Sigmoid colon (tissue), 7 donors: ENCODE results near the gene DNAAF3. TPM values are rescaled to one million over a fixed set of nuclear protein-coding genes. Genes with fewer than 3 reads are reported as not detected.

Source experiments
- DNase-seq: peaks from one replicate; pipeline ENCODE4 v3.0.0-alpha.2; 2019
- H3K27ac ChIP-seq, 4 donors: fragments of 200-600 bp; sonication (generic); one replicate each; pipeline ENCODE4 v1.5.1; 2016 to 2019; ENCODE audit warnings: mild to moderate bottlenecking in 1 of 4
- H3K27me3 ChIP-seq, 3 donors: fragments of 200-600 bp; sonication (generic); one replicate each; pipeline ENCODE4 v1.5.1; 2019; ENCODE audit warnings: mild to moderate bottlenecking in 1 of 3
- H3K36me3 ChIP-seq, 4 donors: fragments of 200-600 bp; sonication (generic); one replicate each; pipeline ENCODE4 v1.5.1; 2016 to 2019
- H3K4me1 ChIP-seq, 4 donors: fragments of 200-600 bp; sonication (generic); one replicate each; pipeline ENCODE4 v1.5.1; 2017 to 2019
- H3K4me3 ChIP-seq, 4 donors: fragments of 200-600 bp; sonication (generic); one replicate each; pipeline ENCODE4 v1.5.1; 2017 to 2019; ENCODE audit warnings: mild to moderate bottlenecking in 2 of 4, moderate library complexity in 1 of 4
- H3K9me3 ChIP-seq, 4 donors: fragments of 200-600 bp in 3 of 4; sonication (generic) in 3 of 4; one replicate each; pipeline versions ENCODE4 v1.5.1 to v1.6.1; 2013 to 2019
- CTCF ChIP-seq, 4 experiments: fragments of 450-650 bp in 3 of 4; fragments of 200-600 bp in 1 of 4; IDR thresholded peaks; one replicate each; pipeline ENCODE4 v1.5.1; 2016 to 2019; ENCODE audit warnings: antibody characterized with exemption in 4 of 4, mild to moderate bottlenecking in 3 of 4, moderate library complexity in 2 of 4
- EP300 ChIP-seq, 4 donors: sonication (generic); formaldehyde crosslinking; IDR thresholded peaks; one replicate each; pipeline ENCODE4 v1.6.1; 2017; ENCODE audit warnings: antibody characterized with exemption in 4 of 4
- POLR2A ChIP-seq, 2 donors: fragments of 450-650 bp; IDR thresholded peaks; one replicate each; pipeline ENCODE4 v1.6.1; 2016; ENCODE audit warnings: antibody characterized with exemption in 2 of 2, mild to moderate bottlenecking in 2 of 2, moderate library complexity in 2 of 2
- POLR2AphosphoS5 ChIP-seq, 4 donors: sonication (generic); formaldehyde crosslinking; IDR thresholded peaks; one replicate each; pipeline ENCODE4 v1.6.1; 2017; ENCODE audit warnings: antibody characterized with exemption in 4 of 4
- WGBS, 2 donors: extraction: QIAGEN DNeasy Blood & Tissue Kit; methylation state at CpG; one replicate each; pipeline ENCODE4 v1.1.7; 2013; 5-methylcytosine and 5-hydroxymethylcytosine counted together
- intact Hi-C: fragments of 100-400 bp; cut with DNase I; formaldehyde crosslinking; loops from one replicate; pipeline ENCODE4 v1.15.1; 2023
- polyA plus RNA-seq, 3 donors: library from polyadenylated mRNA; stranded (reverse); fragments of 200-250 nt; gene quantifications; one replicate each; pipeline ENCODE4 v1.2.3, GENCODE V29; 2013
- total RNA-seq, 4 donors: library from RNA; depleted of rRNA; stranded (reverse); fragments of >200 nt; gene quantifications; one replicate each; pipeline ENCODE4 v1.1.0, GENCODE V29; 2016
- donor health status: healthy with polysubstance abuse.
- donor health status: Bipolar disorder and iron deficiency.
- donor health status: healthy.

The DNAAF3 gene
- total and polyA plus RNA-seq, 7 donors = 1.1 TPM; not detected in 6

- TF ChIP-seq EP300 (IDR thresholded peaks at IDR 0.05) = no peak
- no peak for TF ChIP-seq POLR2AphosphoS5 (IDR thresholded peaks at IDR 0.05)
- TF ChIP-seq CTCF (IDR thresholded peaks at IDR 0.05) = no peak
- TF ChIP-seq POLR2A (IDR thresholded peaks at IDR 0.05) = no peak
- WGBS, 2 donors = 77% methylated on average over 5 of the region's 5 CpGs
Observed at GRCh38 chr19:55198651-55199050, 32.2 kb upstream of the DNAAF3 start.

GRCh38 chr19:55197528-55197927, 31.1 kb upstream of the DNAAF3 start:
- peaks cover 0 to 6% (median 0%) of the 10 kb centered on the region in 3 donors for H3K27me3 ChIP-seq
- 73 to 84% methylated on average over 4 of the region's 4 CpGs for WGBS, 2 donors

More at GRCh38 chr19:55198651-55199050, 32.2 kb upstream of the DNAAF3 start:
- Histone ChIP-seq H3K4me3 (no peak overlapping the region), H3K27me3 (no peaks in the 10 kb centered on the region), H3K4me1 (no peaks in the 10 kb centered on the region), H3K9me3 (no peaks in the 10 kb centered on the region), H3K36me3 (no peaks in the 10 kb centered on the region), H3K27ac (no peak overlapping the region)
- intact Hi-C loops = no loop called here
- DNase-seq = no peak

GRCh38 chr19:55196803-55197202, 30.4 kb upstream of the DNAAF3 start:
- Histone ChIP-seq H3K4me1 (no peaks in the 10 kb centered on the region), H3K27ac (no peak overlapping the region), H3K36me3 (no peaks in the 10 kb centered on the region), H3K9me3 (no peaks in the 10 kb centered on the region), H3K27me3 (peaks cover 0 to 9% (median 0%) of the 10 kb centered on the region in 3 donors), H3K4me3 (no peak overlapping the region)
- intact Hi-C loops = no loop called here
- 91 to 94% methylated on average over 10 of the region's 10 CpGs for WGBS, 2 donors
- TF ChIP-seq POLR2A (IDR thresholded peaks at IDR 0.05) (no peak), EP300 (IDR thresholded peaks at IDR 0.05) (no peak), CTCF (IDR thresholded peaks at IDR 0.05) (no peak), POLR2AphosphoS5 (IDR thresholded peaks at IDR 0.05) (no peak)
- no peak for DNase-seq

More at GRCh38 chr19:55197528-55197927, 31.1 kb upstream of the DNAAF3 start:
- no peak for DNase-seq
- H3K36me3 ChIP-seq = no peaks in the 10 kb centered on the region
- no peak overlapping the region for H3K27ac ChIP-seq
- no peaks in the 10 kb centered on the region for H3K4me1 ChIP-seq
- intact Hi-C loops = no loop called here
- no peak for TF ChIP-seq POLR2AphosphoS5 (IDR thresholded peaks at IDR 0.05)
- no peaks in the 10 kb centered on the region for H3K9me3 ChIP-seq
- H3K4me3 ChIP-seq = no peak overlapping the region

- Histone ChIP-seq H3K36me3 (no peaks in the 10 kb centered on the region), H3K4me1 (no peaks in the 10 kb centered on the region), H3K9me3 (no peaks in the 10 kb centered on the region), H3K27me3 (peaks cover 0 to 9% (median 0%) of the 10 kb centered on the region in 3 donors), H3K27ac (no peak overlapping the region), H3K4me3 (no peak overlapping the region)
- intact Hi-C loops = no loop called here
- WGBS, 2 donors = 82 to 88% methylated on average over 12 of the region's 12 CpGs
- DNase-seq = no peak
- TF ChIP-seq EP300 (IDR thresholded peaks at IDR 0.05) = no peak
- no peak for TF ChIP-seq POLR2AphosphoS5 (IDR thresholded peaks at IDR 0.05)
- no peak for TF ChIP-seq CTCF (IDR thresholded peaks at IDR 0.05)
- no peak for TF ChIP-seq POLR2A (IDR thresholded peaks at IDR 0.05)
Observed at GRCh38 chr19:55193481-55193880, 27.1 kb upstream of the DNAAF3 start.

- H3K27ac ChIP-seq = no peak overlapping the region
- 75 to 84% methylated on average over 15 of the region's 15 CpGs for WGBS, 2 donors
- no peak for TF ChIP-seq POLR2A (IDR thresholded peaks at IDR 0.05)
- no peak for TF ChIP-seq CTCF (IDR thresholded peaks at IDR 0.05)
- peak in 2 of 4 donors; percentile 6 to 30 for TF ChIP-seq POLR2AphosphoS5 (IDR thresholded peaks at IDR 0.05)
- TF ChIP-seq EP300 (IDR thresholded peaks at IDR 0.05) = no peak
- peak; percentile 87 for DNase-seq
- no peaks in the 10 kb centered on the region for H3K4me1 ChIP-seq
- no peaks in the 10 kb centered on the region for H3K36me3 ChIP-seq
- H3K4me3 ChIP-seq = no peak overlapping the region
- peaks cover 0 to 25% (median 0%) of the 10 kb centered on the region in 3 donors for H3K27me3 ChIP-seq
- H3K9me3 ChIP-seq = no peaks in the 10 kb centered on the region
- intact Hi-C loops = no loop called here
Observed at GRCh38 chr19:55189403-55189835, 23.0 kb upstream of the DNAAF3 start.
